Mucosa of descending colon (tissue), 3 donors: ENCODE measurements around the gene CHD2. TPM values are rescaled to one million over a fixed set of nuclear protein-coding genes. Genes with fewer than 3 reads are reported as not detected.

ENCODE experiments used
- ATAC-seq: fragments of 200-7000 bp; cut with Tn5 transposase; one replicate; pipeline ENCODE4 v1.9.1; 2020; ENCODE audit warnings: mild to moderate bottlenecking, moderate library complexity
- DNase-seq, 3 donors: peaks; one replicate each; pipeline ENCODE4 v3.0.0-alpha.2; 2020
- H3K36me3 ChIP-seq: fragments of 200-600 bp; one replicate; pipeline ENCODE4 v1.8.0; 2021; ENCODE audit warnings: low read depth, mild to moderate bottlenecking
- H3K4me1 ChIP-seq: fragments of 200-600 bp; one replicate; pipeline ENCODE4 v1.8.0; 2021; ENCODE audit warnings: low read depth, mild to moderate bottlenecking
- H3K4me3 ChIP-seq: fragments of 200-600 bp; one replicate; pipeline ENCODE4 v1.8.0; 2021; ENCODE audit warnings: mild to moderate bottlenecking
- H3K9me3 ChIP-seq: fragments of 200-600 bp; one replicate; pipeline ENCODE4 v1.8.0; 2021; ENCODE audit warnings: mild to moderate bottlenecking
- intact Hi-C, 2 donors: fragments of 100-400 bp; cut with DNase I in 1 of 2; cut with micrococcal nuclease in 1 of 2; formaldehyde crosslinking; loops; one replicate each; pipeline versions ENCODE4 v1.11.0 to v1.11.1; 2022; cut with DNase I, micrococcal nuclease
- total RNA-seq, 3 donors: library from RNA; stranded (reverse); fragmentation: NEBNext Ultra II Directional in 2 of 3; extraction: Animal tissue kit (Norgen Biotek cat#: 25700) in 2 of 3; gene quantifications; one replicate each; pipeline versions ENCODE4 v1.2.1 to v1.2.4, GENCODE V29; 2021 to 2023
- TF ChIP-seq, protein P1 (sequence below): fragments of 200-600 bp; IDR thresholded peaks from one replicate; pipeline ENCODE4 v1.8.0; 2022; ENCODE audit warnings: antibody characterized with exemption, mild to moderate bottlenecking
- donor health status: DM: no; HTN: no; CAD: no; lungs with moderate emphysema.
- donor health status: DM: no; HTN: no; CAD: no.
- donor health status: DM: no; HTN: yes; CAD: no.

CHD2 gene
- total RNA-seq, 3 donors from 2014 or later, result 86.2 to 128 (median 110) TPM

DNA sequence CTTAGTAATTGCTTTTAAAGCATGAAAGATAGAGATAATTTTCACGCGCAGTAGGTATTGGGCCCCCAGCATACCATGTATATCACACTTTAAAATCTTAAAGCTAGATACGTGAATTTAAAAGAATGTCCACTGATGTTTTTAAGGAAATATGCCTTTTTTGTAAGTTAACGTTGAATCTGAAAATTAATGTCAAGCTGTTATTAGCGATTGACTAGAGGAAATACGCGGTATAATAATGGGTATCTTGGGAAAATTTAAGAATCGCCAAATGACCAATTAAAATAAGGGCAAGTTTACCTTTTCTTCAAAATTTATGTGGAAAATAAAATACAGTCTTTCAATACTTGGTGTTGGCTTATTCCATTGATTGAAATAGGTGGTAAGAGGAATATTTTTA is 13.3 kb upstream of the CHD2 start:
- no peak for DNase-seq
- H3K4me3 ChIP-seq, result no peak overlapping the region
- TF ChIP-seq, protein P1, sequence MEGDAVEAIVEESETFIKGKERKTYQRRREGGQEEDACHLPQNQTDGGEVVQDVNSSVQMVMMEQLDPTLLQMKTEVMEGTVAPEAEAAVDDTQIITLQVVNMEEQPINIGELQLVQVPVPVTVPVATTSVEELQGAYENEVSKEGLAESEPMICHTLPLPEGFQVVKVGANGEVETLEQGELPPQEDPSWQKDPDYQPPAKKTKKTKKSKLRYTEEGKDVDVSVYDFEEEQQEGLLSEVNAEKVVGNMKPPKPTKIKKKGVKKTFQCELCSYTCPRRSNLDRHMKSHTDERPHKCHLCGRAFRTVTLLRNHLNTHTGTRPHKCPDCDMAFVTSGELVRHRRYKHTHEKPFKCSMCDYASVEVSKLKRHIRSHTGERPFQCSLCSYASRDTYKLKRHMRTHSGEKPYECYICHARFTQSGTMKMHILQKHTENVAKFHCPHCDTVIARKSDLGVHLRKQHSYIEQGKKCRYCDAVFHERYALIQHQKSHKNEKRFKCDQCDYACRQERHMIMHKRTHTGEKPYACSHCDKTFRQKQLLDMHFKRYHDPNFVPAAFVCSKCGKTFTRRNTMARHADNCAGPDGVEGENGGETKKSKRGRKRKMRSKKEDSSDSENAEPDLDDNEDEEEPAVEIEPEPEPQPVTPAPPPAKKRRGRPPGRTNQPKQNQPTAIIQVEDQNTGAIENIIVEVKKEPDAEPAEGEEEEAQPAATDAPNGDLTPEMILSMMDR, result no peak
- peaks cover 33% of the 10 kb centered on the region for H3K4me1 ChIP-seq
- H3K9me3 ChIP-seq, result no peaks in the 10 kb centered on the region
- no peaks in the 10 kb centered on the region for H3K36me3 ChIP-seq
- ATAC-seq, result no peak
- intact Hi-C loops, result loop anchor here in 1 of 2 donors (5.0 kb wide), 1 partner anchor 75 kb away; no protein-coding TSS in a partner anchor

DNA sequence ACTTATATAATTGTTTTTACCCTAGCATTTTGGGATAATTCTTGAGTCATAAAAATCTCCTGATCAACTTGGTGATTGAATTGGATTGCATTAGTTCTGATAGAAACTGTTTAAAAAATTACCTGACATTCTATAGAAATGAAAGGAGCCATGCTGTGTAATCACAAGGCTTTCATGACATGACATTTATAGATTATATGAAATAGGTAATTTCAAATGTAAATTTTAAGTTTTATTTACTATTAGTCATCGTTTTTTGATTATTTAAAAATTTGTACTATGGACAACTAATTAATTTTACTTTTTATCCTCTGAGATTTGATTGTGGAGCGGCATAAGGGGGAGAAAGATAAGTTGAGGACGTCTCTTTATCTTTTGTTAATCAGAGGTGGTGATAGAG is 12.3 kb upstream of the CHD2 start:
- H3K36me3 ChIP-seq, result peaks cover 8% of the 10 kb centered on the region
- H3K4me3 ChIP-seq, result no peak overlapping the region
- intact Hi-C loops, result loop anchor here in 1 of 2 donors (5.0 kb wide), 1 partner anchor 76 kb away; no protein-coding TSS in a partner anchor
- ATAC-seq (no peak), DNase-seq (no peak)
- H3K9me3 ChIP-seq, result no peaks in the 10 kb centered on the region
- H3K4me1 ChIP-seq, result peaks cover 31% of the 10 kb centered on the region
- TF ChIP-seq, protein P1, result no peak

DNA sequence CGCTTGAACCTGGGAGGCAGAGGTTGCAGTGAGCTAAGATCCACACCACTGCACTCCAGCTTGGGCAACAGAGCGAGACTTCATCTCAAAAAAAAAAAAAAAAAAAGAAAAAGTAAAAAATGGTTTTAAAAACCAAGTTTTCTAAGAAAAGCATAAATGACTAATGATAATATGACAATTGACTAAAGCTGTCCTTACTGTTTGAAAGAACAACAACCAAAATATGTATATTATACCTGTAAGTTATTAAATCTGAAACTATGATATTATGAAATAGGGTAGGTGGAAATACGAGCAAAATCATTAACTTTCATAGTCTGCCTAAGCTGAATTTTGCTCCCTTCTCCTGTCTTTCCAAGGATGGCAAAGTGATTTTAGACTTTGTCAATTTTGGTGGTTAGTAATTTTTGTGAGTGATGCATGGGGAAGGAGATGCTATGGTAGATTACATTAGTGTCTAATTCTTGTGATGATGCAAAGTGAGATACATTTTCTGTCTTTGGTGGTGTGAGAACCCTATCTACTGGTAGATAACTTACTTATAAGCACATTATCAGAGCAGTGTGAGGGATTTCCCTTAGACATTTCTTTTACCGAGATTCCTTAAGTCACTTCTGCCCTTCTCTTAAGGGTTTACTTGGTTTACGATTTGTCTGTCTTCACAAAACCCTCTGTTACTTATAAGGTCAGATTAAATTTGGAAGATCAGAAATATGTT is 10.6 kb upstream of the CHD2 start:
- no peak overlapping the region for H3K4me3 ChIP-seq
- no peaks in the 10 kb centered on the region for H3K9me3 ChIP-seq
- H3K4me1 ChIP-seq, result peaks cover 31% of the 10 kb centered on the region
- ATAC-seq (no peak), DNase-seq (no peak)
- intact Hi-C loops, result loop anchor here in 1 of 2 donors (5.0 kb wide), 1 partner anchor 77 kb away; no protein-coding TSS in a partner anchor
- TF ChIP-seq, protein P1, result no peak
- peaks cover 8% of the 10 kb centered on the region for H3K36me3 ChIP-seq

DNA sequence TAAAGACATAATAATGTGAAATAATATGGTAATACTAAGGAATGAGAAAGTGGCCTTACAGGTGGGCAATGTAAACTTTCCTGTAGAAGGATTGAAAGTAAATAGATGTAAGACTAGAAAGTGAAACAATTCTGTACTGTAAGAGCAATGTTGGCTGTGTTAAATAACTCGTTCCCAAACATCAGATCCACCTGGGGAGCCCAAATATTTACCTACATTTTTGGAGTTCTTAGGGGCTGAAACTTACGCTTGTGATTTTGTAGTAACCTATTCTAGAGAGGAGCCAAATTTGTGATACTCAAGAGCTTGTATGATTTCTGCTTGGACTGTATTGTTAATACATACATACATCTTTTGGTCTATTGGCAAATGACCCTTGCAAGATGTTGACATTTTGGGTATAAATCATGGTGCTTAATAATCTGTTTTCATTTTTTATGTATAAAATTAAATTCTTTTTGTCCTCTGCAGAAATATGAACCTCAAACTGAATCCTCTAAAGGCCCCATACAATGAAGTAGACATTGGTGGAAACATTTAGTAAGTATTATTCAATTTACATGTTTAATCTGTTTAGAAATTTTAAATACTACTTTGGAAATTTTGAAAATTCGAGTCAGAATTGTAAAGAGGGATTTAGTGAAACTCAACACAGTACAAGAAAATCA is 8.5 kb upstream of the CHD2 start:
- peaks cover 42% of the 10 kb centered on the region for H3K4me1 ChIP-seq
- intact Hi-C loops, result no loop called here
- peaks cover 8% of the 10 kb centered on the region for H3K36me3 ChIP-seq
- no peak for DNase-seq
- no peak for ATAC-seq
- H3K9me3 ChIP-seq, result no peaks in the 10 kb centered on the region
- TF ChIP-seq, protein P1, result no peak
- no peak overlapping the region for H3K4me3 ChIP-seq

DNA sequence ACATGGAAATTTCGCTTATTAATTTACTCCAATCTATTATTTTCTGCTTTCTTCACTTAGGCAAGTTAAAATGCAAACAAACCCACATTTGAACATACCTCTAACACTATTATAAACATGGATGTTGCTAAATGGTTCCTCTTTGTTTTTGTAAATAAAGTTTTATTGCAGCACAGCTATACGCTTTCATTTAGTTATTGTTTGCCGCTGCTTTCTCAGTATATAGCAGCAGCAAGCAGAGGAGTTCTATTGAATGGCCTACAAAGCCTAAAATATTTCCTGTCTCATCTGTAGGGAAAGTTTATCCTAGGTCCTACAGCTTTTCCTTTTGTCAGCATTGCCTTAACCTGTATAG is 7.9 kb upstream of the CHD2 start:
- no peak overlapping the region for H3K4me3 ChIP-seq
- H3K4me1 ChIP-seq, result peaks cover 44% of the 10 kb centered on the region
- TF ChIP-seq, protein P1, result no peak
- H3K9me3 ChIP-seq, result no peaks in the 10 kb centered on the region
- intact Hi-C loops, result no loop called here
- H3K36me3 ChIP-seq, result peaks cover 8% of the 10 kb centered on the region
- no peak for ATAC-seq
- DNase-seq, result no peak
